HEK293 (cell line): ENCODE results near the gene NUMBL.
A peak's percentile ranks its signal among the peaks of the same experiment; 100 is the strongest.

Experiments used
- CTCF ChIA-PET: fragments of 350-600 bp; formaldehyde crosslinking; extraction: SDS; loops from one replicate; lab custom pipeline; 2021; ENCODE audit warnings: antibody characterized with exemption; lab: Yijun Ruan, JAX
- POLR2A ChIA-PET: fragments of 300-600 bp; formaldehyde crosslinking; extraction: SDS; loops from one replicate; lab custom pipeline; 2020; ENCODE audit warnings: antibody characterized with exemption, inconsistent platforms; lab: Yijun Ruan, JAX
- H3K27ac ChIP-seq: fragments of 200-500 bp; sonication (Bioruptor generic); 2 replicates; pipeline ENCODE4 v1.5.1; 2014; ENCODE audit warnings: low read depth, low read length, control low read depth, inconsistent platforms; ENCODE audit errors: extremely low read depth
- H3K36me3 ChIP-seq, 2 experiments: fragments of 200-500 bp in 1 of 2; sonication (Bioruptor generic) in 1 of 2; 1 replicate in 1 of 2; 2 replicates in 1 of 2; pipeline ENCODE4 v1.5.1; 2014 to 2017; ENCODE audit warnings: inconsistent platforms in 2 of 2, low read length in 2 of 2; ENCODE audit not compliant: control insufficient read depth in 2 of 2, insufficient read depth in 1 of 2
- H3K4me1 ChIP-seq: fragments of 200-500 bp; sonication (Bioruptor generic); 2 replicates; pipeline ENCODE4 v1.5.1; 2014; ENCODE audit warnings: mild to moderate bottlenecking, low read length, inconsistent platforms; ENCODE audit not compliant: control insufficient read depth, insufficient read depth
- H3K4me3 ChIP-seq: 2 replicates; pipeline ENCODE4 v1.5.1; 2011; ENCODE audit warnings: low read depth, mild to moderate bottlenecking, control low read depth, low read length, moderate library complexity
- H3K9me3 ChIP-seq: fragments of 200-500 bp; sonication (Bioruptor generic); 2 replicates; pipeline ENCODE4 v1.5.1; 2014; ENCODE audit warnings: low read depth, low read length, inconsistent platforms; ENCODE audit not compliant: control insufficient read depth, insufficient read depth
- EGR2 ChIP-seq: fragments of 450-650 bp; formaldehyde crosslinking; IDR thresholded peaks from 2 replicates; pipeline ENCODE4 v1.5.1; 2016; ENCODE audit warnings: low read depth, missing biosample characterization, missing genetic modification characterization
- KLF1 ChIP-seq: fragments of 450-650 bp; formaldehyde crosslinking; IDR thresholded peaks from 2 replicates; pipeline ENCODE4 v1.5.1; 2016; ENCODE audit warnings: missing biosample characterization, missing genetic modification characterization
- KLF17 ChIP-seq: fragments of 450-650 bp; formaldehyde crosslinking; IDR thresholded peaks from 2 replicates; pipeline ENCODE4 v1.5.1; 2016; ENCODE audit warnings: missing biosample characterization, missing genetic modification characterization
- MYNN ChIP-seq: fragments of 450-650 bp; formaldehyde crosslinking; IDR thresholded peaks from 2 replicates; pipeline ENCODE4 v1.5.1; 2016; ENCODE audit warnings: missing biosample characterization, missing genetic modification characterization, borderline replicate concordance
- PBX3 ChIP-seq: sonication (generic); formaldehyde crosslinking; IDR thresholded peaks from 2 replicates; pipeline ENCODE4 v1.8.1; 2022; ENCODE audit warnings: mild to moderate bottlenecking, moderate library complexity, missing genetic modification reagents
- SCRT1 ChIP-seq: fragments of 450-650 bp; formaldehyde crosslinking; IDR thresholded peaks from 2 replicates; pipeline ENCODE4 v1.5.1; 2016; ENCODE audit warnings: missing biosample characterization, missing genetic modification characterization, borderline replicate concordance
- SCRT2 ChIP-seq: fragments of 450-650 bp; formaldehyde crosslinking; IDR thresholded peaks from 2 replicates; pipeline ENCODE4 v1.5.1; 2016; ENCODE audit warnings: missing biosample characterization, missing genetic modification characterization
- ZBTB26 ChIP-seq: fragments of 450-650 bp; formaldehyde crosslinking; optimal IDR thresholded peaks from 2 replicates; pipeline ENCODE3; 2016; ENCODE audit warnings: missing biosample characterization, mild to moderate bottlenecking, missing genetic modification characterization
- ZBTB8A ChIP-seq: fragments of 450-650 bp; formaldehyde crosslinking; IDR thresholded peaks from 2 replicates; pipeline ENCODE4 v1.5.1; 2016; ENCODE audit warnings: missing biosample characterization, missing genetic modification characterization
- ZNF239 ChIP-seq: fragments of 450-650 bp; formaldehyde crosslinking; IDR thresholded peaks from 2 replicates; pipeline ENCODE4 v1.5.1; 2016; ENCODE audit warnings: missing biosample characterization, missing genetic modification characterization
- ZNF274 ChIP-seq, 2 experiments: fragments of 200-500 bp in 1 of 2; fragments of 450-650 bp in 1 of 2; sonication (Bioruptor generic) in 1 of 2; formaldehyde crosslinking in 1 of 2; IDR thresholded peaks; 2 replicates each; pipeline versions ENCODE4 v1.5.1 to v1.6.1; 2014 to 2016; ENCODE audit warnings: borderline replicate concordance in 1 of 2, inconsistent platforms in 1 of 2, low read length in 1 of 2, missing biosample characterization in 1 of 2, missing genetic modification characterization in 1 of 2
- ZNF521 ChIP-seq: fragments of 450-650 bp; formaldehyde crosslinking; IDR thresholded peaks from 2 replicates; pipeline ENCODE4 v1.5.1; 2017; ENCODE audit warnings: missing biosample characterization, mild to moderate bottlenecking, missing genetic modification characterization
- ZNF600 ChIP-seq: fragments of 450-650 bp; formaldehyde crosslinking; IDR thresholded peaks from 2 replicates; pipeline ENCODE4 v1.5.1; 2016; ENCODE audit warnings: missing biosample characterization, missing genetic modification characterization
- ZNF777 ChIP-seq: fragments of 450-650 bp; formaldehyde crosslinking; IDR thresholded peaks from 2 replicates; pipeline ENCODE4 v1.5.1; 2017; ENCODE audit warnings: missing biosample characterization, missing genetic modification characterization, borderline replicate concordance
- ZNF843 ChIP-seq: fragments of 450-650 bp; formaldehyde crosslinking; IDR thresholded peaks from 2 replicates; pipeline ENCODE4 v1.5.1; 2016; ENCODE audit warnings: missing biosample characterization, missing genetic modification characterization
- TF ChIP-seq, protein P1 (sequence below): fragments of 450-650 bp; formaldehyde crosslinking; IDR thresholded peaks from 2 replicates; pipeline ENCODE4 v1.5.1; 2016; ENCODE audit warnings: missing biosample characterization, missing genetic modification characterization
- TF ChIP-seq, protein P2 (sequence below): fragments of 450-650 bp; formaldehyde crosslinking; IDR thresholded peaks from 2 replicates; pipeline ENCODE4 v1.5.1; 2016; ENCODE audit warnings: missing biosample characterization, missing genetic modification characterization, low read depth

Gene NUMBL

GRCh38 chr19:40686882-40687524 is 3.4 kb downstream of the NUMBL start:
- Histone ChIP-seq H3K9me3 (no peaks in the 10 kb centered on the region), H3K36me3 (peaks cover 14 to 43% of the 10 kb centered on the region in 2 experiments), H3K4me1 (peaks cover 16% of the 10 kb centered on the region), H3K4me3 (no peak overlapping the region), H3K27ac (no peak overlapping the region)
- ChIA-PET CTCF (interaction anchor here (0.5 kb wide), 1 partner anchor 721 kb away, joined by 4 read pairs; no protein-coding TSS in a partner anchor), POLR2A (interaction anchor here (0.7 to 1.8 kb wide), 2 partner anchors 63 to 91 kb away, joined by 3 to 6 read pairs; partner anchors contain the start of genes ACTMAP, RAB4B and SNRPA)
- peak; percentile 83 for TF ChIP-seq SCRT2 (tag by site-specific recombination)
- no peak for TF ChIP-seq ZNF239 (tag by site-specific recombination)
- TF ChIP-seq ZNF521 (tag by site-specific recombination), result no peak
- peak; percentile 75; the same call in 1 of the 2 replicates for TF ChIP-seq SCRT1 (tag by site-specific recombination)
- peak; percentile 71 for TF ChIP-seq MYNN (tag by site-specific recombination)
- TF ChIP-seq, protein P1, sequence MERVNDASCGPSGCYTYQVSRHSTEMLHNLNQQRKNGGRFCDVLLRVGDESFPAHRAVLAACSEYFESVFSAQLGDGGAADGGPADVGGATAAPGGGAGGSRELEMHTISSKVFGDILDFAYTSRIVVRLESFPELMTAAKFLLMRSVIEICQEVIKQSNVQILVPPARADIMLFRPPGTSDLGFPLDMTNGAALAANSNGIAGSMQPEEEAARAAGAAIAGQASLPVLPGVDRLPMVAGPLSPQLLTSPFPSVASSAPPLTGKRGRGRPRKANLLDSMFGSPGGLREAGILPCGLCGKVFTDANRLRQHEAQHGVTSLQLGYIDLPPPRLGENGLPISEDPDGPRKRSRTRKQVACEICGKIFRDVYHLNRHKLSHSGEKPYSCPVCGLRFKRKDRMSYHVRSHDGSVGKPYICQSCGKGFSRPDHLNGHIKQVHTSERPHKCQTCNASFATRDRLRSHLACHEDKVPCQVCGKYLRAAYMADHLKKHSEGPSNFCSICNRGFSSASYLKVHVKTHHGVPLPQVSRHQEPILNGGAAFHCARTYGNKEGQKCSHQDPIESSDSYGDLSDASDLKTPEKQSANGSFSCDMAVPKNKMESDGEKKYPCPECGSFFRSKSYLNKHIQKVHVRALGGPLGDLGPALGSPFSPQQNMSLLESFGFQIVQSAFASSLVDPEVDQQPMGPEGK (tag by site-specific recombination), result 0 out of 2 replicates have a peak, but pooled peaks have one; percentile 15

DNA sequence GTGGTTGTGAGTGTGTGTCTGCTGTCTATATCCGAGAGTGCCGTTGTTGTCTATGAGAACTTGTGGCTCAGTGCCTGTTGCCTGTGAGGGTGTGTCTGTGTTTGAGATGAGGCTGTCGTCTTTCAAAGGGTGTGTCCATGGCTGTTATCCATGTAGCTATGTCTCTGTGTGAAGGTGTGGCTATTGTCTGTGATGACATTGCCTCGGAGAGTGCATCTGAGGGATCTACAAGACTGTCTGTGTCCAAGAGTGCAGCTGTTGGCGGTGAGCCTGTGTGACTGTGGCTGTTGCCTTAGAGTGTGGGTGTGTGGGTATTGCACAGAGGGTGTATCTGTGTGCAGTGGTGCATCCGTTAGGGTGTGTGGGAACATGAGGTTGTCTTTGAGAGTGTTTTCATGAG is 4.9 kb downstream of the NUMBL start:
- ChIA-PET POLR2A (interaction anchor here (1.0 kb wide), 1 partner anchor 65 kb away, joined by 4 read pairs; the partner anchor contains the start of genes ACTMAP and SNRPA), CTCF (interaction anchor here (0.6 to 1.0 kb wide), 2 partner anchors 22 to 93 kb away, joined by 3 to 4 read pairs; partner anchors contain the start of gene RAB4B)
- Histone ChIP-seq H3K9me3 (no peaks in the 10 kb centered on the region), H3K27ac (no peak overlapping the region), H3K4me1 (peaks cover 10% of the 10 kb centered on the region), H3K4me3 (no peak overlapping the region), H3K36me3 (peaks cover 25 to 51% of the 10 kb centered on the region in 2 experiments)
- TF ChIP-seq KLF1 (tag by site-specific recombination), result peak; percentile 88
- peak; percentile 87 for TF ChIP-seq SCRT2 (tag by site-specific recombination)
- TF ChIP-seq PBX3, result no peak
- no peak for TF ChIP-seq ZNF843 (tag by site-specific recombination)
- TF ChIP-seq, protein P2, sequence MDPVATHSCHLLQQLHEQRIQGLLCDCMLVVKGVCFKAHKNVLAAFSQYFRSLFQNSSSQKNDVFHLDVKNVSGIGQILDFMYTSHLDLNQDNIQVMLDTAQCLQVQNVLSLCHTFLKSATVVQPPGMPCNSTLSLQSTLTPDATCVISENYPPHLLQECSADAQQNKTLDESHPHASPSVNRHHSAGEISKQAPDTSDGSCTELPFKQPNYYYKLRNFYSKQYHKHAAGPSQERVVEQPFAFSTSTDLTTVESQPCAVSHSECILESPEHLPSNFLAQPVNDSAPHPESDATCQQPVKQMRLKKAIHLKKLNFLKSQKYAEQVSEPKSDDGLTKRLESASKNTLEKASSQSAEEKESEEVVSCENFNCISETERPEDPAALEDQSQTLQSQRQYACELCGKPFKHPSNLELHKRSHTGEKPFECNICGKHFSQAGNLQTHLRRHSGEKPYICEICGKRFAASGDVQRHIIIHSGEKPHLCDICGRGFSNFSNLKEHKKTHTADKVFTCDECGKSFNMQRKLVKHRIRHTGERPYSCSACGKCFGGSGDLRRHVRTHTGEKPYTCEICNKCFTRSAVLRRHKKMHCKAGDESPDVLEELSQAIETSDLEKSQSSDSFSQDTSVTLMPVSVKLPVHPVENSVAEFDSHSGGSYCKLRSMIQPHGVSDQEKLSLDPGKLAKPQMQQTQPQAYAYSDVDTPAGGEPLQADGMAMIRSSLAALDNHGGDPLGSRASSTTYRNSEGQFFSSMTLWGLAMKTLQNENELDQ, result no peak
- TF ChIP-seq ZBTB8A (tag by site-specific recombination), result no peak
- peak; percentile 17 for TF ChIP-seq ZBTB26 (tag by site-specific recombination)
- TF ChIP-seq KLF17 (tag by site-specific recombination), result 0 out of 2 replicates have a peak, but pooled peaks have one; percentile 38
- peak; percentile 52 for TF ChIP-seq EGR2
- TF ChIP-seq SCRT1 (tag by site-specific recombination), result peak; percentile 93
- TF ChIP-seq ZNF600 (tag by site-specific recombination), result no peak
- no peak for TF ChIP-seq ZNF274 (IDR thresholded peaks at IDR 0.05; ENCODE audit: low read length)
- no peak for TF ChIP-seq ZNF274 (tag by site-specific recombination; IDR thresholded peaks at IDR 0.05; ENCODE audit: borderline replicate concordance)
- peak; percentile 7; the same call in 1 of the 2 replicates for TF ChIP-seq ZNF777
